Fibroblast of skin of abdomen (primary cell): ENCODE data around the gene SDK2.
A peak's percentile ranks its signal among the peaks of the same experiment; 100 is the strongest.

Source experiments
- DNase-seq: peaks from one replicate; pipeline ENCODE4 v3.0.0-alpha.2; 2013

The SDK2 gene

DNA sequence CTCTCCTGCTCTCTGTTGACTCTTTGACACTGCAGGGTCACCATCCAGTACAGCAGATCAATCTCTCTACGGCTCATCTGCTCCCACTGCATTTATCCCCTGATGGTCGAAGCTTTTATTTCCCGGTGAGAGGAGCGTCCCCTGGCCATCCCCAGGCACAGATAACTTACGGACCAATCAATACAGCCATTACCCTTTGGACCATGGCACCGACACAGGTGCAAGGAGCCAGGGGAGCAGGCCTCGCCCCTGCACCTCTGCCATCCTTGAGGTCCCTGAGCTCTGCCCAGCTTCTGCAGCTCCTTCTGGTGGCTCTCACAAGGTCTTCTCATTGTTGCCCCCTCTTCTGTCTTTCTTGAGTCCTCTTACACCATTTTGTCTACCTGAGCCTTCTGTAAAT lies 115.6 kb downstream of the SDK2 start:
- no peak for DNase-seq

DNA sequence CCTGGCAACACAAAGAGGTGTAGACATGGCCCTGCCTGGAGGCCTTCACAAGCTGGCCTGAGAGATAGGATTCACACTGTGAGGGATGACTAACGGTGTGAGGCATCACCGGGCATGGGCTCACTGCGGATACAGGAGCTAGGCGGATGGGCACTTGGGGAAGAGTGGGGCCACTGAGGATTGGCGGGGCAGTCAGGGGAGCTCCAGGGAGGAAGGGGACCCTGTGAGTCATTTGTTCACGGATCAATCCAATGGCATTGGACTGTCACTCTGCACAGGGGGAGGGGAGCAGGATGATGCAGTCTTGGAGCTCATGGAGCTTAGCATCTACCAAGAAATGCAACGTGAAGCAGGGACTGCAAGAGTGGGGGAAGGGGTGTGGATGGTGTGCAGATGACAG lies 117.3 kb downstream of the SDK2 start:
- DNase-seq = no peak

DNA sequence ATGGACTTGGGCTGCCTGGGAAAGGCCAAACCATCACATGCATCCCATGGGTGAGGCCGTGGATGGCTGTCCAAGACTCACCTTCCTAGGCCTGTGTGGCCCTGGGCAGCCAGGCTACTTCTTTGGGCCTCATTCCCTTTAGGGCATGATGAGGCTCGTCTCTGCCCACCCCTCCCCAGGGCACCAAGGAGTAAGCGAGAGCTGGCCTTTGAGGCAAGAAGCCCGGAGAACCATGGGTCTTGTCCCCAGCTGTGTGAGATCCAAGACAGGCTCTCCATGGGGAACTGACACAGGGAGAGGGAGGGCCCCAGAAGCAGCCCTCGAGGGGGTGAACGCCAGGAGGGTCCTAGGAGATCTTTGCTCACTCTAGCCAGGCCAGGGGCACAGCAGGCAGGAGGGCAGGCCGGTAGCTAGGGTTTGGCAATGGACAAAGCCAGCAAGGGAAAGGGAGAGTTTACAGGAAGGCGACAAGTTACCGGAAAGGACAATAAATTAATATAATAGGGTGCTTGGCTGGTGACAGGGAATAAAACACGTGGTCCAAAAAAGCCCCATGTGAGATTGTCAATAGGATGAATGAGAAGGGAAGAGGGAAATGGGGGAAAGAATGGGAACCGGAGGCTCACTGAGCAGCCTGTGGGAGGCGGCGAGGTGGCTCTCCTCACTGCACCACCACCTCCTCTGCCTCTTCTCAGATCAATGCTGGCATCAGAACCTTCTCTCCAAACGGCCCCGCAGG lies 119.1 kb downstream of the SDK2 start:
- no peak for DNase-seq

DNA sequence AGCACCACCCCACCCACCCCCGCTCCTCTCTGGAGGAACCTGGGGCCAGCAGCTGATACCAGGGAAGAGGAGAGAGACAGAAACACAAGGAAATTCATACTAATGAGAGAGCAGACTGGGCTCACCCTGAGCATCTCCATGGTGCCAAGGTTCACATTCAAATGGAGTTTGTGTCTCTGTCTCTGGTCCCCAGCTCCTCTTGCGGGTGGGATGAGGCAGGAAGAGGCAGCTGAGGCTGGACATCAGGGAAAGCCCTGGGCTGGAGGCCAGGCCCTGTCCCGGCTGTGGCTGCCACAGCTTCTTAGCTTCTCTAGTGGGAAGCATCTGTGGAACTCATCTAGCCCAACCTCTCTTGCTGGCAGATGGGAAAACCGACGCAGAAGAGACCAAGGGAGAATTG lies 121.5 kb downstream of the SDK2 start:
- no peak for DNase-seq

DNA sequence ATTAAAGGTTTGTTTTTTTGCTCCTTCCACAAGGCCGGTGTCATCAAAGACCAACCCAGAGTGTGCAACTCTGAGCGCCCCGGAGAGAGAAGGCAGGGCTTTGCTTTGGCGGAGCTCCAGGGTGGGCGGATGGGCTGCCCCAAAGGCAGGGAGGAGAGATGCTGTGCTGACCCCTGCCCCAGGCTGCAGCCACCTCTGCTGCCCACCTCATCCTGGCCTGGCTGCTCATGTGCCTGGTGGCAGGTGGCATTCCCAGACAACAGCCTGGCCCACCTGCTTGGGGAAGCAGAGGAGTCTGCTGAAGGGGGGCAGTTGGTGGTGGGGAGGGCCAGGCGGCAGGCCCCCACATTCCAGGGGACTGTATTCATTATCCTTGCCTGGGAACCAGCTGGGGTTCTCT lies 122.1 kb downstream of the SDK2 start:
- no peak for DNase-seq

DNA sequence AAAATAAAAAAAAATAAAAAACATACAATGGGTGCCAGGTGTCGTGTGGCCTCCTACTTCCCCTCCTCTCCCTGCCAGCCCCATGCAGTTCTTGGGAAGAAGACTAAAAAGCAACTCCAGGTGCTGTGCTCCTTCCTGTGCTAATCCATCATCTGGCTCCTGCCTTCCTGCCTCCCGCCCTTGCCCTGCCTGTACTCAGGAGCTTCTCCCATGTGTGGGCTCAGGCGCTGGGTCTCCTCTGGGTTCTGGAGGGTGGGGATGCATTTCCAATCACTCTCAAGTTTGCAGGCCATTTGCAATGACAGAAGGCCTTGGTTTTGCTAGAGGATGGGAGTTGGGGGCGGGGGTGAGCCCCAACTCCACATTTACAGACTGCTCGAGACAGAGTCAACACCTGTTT lies 122.9 kb downstream of the SDK2 start:
- no peak for DNase-seq

DNA sequence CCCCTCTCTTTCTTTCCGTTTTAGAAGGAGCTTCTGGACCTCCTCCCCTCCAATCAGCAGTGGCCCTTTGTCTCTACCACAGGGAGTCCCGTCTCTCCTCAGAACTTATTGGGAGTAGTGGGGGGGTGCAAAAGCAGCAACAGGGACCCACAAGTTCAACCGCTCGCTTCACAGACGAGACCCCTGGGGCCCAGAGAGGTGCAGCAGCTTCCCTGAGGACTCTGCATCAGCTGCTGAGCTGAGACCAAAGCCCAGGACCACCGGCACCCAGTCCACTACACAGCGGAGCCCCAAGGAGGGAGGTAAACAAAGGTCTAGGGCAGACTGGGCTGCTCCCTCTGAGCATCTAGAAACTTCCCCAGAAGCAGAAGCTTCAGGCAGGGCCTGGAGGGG lies 123.9 kb downstream of the SDK2 start:
- no peak for DNase-seq

DNA sequence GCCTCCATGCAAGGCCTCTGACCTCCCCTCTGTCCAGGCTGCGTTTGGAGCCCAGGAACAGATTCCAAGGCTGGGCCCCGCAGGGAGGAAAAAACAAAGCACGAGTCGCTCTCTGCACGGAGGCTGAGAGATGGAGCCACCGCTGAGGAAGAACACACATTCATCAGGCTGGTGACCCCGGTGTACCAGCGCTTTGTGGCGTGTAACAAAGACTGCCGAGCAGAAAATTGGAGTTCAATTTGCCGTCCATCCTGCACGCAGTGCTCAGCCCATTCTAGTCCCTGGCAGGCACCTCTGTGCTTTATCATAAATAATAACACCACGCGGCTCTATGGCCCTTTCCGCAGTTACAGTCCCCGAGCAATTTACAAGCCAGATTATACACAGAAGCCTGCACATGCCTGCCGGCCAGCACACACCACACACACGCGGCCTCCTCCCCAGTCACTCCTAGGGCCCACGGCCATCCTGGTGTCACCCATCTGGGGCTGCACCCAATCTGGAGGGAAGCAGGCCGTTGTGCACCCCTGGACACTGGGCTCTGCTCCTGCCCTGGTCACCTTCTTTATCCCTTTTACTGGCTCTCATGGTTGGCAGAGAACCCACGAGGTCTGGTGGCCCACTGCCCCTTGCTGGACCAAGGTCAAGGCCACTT lies 124.4 kb downstream of the SDK2 start:
- DNase-seq = no peak

DNA sequence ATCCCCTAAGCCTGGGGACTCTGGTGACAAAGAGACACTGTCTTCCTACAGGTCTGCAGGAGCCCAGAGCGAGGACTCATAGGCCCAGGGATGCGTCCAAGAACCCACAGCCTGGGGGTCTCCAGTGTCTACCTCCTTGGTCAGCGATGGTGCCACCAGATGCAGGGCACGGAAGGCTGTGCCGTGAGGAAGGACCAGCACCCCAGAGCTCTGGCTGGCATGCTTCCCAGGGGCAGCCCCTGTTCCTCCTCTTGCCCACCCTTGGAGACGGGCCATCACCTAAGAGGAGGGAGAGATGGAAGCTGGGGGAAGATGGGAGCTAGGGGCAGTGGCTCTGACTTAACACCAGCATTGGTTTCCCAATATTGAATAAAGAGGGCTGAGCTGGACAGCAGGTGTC lies 125.2 kb downstream of the SDK2 start:
- no peak for DNase-seq

DNA sequence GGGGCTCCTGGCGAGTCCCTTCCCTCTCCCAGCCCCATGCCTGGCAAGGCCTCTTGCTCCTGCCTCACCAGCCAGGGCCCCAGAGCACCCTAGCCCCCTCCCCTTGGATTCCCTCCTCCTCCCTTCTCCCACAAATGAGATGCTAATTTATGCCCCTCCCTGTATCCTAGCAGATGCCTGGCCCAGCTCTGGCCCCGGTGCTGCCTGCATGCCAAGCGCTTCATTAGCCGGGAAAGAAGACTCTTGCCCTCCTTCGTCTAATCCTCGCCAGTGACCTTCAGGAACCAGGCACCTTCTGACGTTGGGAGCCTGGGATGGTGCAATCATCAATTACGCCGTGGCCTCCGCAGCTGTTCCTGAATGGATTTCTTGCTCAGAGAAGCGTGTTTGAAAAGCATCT lies 127.8 kb downstream of the SDK2 start:
- DNase-seq = no peak

DNA sequence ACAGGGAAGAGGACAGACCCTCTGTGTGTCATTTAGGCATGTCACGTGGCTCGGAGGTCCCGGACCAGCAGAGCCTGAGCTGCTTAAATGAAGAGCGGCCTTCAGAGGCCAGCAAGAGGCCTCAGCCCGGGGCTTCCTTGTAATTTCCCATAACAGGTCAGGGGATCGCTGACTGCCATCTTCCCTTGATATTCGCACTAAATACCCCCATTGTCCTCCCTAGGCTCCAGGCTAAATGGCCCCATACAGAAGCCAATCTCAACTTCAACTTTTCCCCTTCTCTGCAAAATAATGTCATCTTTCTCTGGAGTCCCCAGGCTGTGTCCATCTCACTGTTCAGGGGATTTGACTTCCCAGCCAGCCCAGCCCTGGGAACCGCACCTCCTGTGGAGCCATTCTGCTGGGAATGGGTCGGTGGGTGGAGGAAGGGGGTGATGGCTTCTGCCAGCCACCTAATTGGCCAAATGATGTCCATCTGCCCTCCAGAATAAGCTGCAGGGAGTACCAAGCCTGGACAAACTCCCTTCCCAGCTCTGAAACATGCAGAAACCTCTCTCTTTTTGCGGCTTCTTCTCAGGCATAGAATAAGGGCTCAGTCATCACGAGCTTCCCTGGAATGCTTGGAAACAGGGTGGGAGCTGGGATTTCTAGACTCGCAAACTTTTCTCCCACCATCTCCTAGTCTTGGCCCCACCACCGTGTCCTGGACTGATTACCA lies 129.9 kb downstream of the SDK2 start:
- no peak for DNase-seq

DNA sequence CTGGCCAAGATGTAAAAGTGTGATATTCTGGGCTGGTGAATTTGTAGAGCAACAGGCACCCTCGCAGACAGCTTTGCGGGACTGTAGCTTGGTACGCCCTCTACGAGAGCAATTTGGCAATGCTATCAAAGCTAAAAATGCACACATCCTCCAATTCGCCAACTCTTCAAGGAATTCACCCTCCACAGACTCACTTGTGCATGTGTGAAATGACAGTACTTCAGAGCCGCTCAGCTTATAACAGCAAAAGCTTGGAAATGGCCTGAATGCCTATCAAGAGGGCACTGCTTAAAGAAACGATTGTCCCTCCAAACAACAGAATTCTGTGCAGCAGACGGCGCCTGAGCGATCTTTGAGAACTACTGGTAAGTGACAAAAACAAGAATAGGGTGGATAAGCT lies 130.8 kb downstream of the SDK2 start:
- DNase-seq = no peak

DNA sequence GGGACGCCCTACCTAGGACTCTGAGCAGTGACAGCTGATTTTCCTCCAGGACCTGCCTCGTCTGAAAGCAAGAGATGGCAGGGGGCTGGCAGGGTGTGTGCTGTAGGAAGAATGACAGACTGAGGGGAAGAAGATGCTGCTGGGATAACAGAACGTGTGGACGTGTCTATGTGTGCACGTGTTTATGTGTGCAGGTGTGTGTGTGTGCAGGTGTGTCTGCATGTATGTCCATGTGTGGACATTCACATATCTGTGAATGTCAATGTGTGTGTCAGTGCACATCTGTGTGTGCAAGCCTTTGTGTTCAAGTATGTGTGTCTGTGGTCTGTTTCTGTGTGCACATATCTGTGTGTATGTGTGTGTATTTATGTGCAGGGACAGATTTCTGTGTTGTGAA lies 132.5 kb downstream of the SDK2 start:
- no peak for DNase-seq

DNA sequence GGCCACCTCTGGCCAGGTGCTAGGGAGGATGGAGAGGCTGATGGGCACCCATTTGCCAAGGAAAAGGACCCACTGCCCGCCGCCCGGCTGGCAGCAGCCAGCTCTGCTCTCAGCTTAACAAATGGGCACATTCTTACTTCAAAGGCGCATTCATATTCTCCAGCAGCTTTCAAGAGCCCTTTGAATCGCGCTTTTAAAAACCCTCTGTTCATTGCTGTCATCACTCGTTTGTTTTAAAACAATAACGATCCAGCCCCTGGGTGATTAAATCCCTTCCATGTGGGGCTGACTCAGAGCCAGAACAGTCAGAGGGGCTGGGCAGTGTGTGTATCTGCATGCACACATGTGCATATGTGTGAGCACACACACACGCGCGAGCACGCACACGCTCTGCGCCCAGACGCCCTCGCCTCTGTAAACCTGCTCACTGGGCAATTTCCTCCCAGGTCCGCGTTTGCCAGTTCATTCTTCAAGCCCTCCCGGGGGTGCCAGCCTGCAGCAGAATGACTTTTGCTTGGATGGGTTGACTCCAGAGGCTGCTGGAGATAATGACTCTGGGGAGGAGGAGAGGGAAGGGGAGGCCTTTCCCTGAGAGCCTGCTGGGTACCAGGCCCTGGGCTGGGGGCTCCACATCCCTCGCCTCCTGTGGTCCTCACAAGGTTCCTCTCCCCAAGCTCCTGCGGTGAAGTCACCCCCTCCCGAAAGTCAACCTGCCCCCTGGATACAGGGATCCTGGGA lies 133.1 kb downstream of the SDK2 start:
- peak; percentile 4 for DNase-seq

DNA sequence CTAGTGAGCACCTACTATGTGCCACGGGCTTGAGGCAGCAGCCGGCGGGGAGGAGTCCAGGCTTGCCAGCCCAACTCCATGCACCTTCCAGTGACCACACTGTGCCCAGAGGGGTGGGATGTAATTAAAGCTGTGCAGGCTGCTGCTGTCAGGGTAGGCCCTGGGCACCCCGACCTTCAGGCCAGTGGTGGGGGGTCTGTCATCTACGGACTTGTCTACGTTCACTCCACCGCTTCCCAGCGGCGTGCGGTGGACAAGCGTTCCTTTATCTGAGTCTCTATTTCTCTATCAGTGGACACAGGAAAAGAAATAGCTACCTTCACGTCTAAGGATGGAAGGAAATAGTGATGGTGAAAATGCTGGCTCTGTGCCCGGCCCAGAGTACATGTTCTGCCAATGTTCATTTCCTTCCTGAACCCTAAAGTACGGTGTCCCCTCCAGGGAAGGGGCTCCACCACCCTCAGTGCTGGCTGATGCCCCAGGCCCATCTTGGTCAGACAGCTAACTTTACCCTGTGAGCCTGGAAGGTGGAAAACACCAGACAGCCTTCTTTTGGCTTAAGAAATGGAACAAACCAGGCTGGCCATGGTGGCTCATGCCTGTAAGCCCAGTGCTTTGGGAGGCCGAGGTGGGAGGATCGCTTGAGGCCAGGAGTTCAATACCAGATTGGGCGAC lies 135.2 kb downstream of the SDK2 start:
- no peak for DNase-seq

DNA sequence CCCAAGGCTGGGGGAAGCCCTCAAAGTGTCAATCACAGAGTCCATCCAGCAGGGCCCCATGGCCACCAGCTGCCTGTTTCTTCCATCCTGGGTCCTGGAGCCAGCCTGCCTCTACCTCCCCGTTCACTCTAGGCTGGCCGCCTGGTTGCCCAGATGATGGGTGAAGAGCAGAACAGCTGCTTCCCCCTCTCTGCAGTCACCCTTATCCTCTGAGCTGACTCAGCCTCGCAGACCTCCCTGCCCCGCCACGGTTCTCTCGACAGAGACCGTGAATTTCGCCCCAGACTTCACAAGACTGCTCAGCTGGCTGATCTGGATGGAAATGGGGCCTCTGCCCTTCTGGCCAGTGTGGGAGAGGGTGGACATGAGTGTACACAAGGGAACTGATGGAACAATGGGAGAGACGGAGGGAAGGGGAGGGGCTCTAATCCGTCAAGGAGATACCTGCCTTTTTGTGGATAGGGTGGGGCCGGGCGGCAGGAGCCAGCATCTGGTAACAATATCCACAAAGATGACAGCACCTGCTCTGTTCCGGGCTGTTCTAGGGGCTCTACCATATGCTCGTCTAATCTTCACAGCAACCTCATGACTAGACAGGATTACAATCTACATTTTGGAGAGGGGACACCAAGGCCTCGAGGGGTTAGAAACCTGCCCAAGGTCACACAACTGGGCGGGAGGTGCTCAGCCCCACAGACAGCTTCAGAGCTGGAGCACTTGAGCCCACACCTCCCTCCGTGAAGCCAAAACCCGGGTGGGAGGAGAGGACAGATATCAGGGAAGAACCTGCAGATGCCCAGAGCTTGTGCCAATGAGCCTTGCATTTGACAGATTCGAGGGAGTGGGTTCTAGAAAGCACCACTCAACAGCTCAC lies 136.0 kb downstream of the SDK2 start:
- DNase-seq = no peak

DNA sequence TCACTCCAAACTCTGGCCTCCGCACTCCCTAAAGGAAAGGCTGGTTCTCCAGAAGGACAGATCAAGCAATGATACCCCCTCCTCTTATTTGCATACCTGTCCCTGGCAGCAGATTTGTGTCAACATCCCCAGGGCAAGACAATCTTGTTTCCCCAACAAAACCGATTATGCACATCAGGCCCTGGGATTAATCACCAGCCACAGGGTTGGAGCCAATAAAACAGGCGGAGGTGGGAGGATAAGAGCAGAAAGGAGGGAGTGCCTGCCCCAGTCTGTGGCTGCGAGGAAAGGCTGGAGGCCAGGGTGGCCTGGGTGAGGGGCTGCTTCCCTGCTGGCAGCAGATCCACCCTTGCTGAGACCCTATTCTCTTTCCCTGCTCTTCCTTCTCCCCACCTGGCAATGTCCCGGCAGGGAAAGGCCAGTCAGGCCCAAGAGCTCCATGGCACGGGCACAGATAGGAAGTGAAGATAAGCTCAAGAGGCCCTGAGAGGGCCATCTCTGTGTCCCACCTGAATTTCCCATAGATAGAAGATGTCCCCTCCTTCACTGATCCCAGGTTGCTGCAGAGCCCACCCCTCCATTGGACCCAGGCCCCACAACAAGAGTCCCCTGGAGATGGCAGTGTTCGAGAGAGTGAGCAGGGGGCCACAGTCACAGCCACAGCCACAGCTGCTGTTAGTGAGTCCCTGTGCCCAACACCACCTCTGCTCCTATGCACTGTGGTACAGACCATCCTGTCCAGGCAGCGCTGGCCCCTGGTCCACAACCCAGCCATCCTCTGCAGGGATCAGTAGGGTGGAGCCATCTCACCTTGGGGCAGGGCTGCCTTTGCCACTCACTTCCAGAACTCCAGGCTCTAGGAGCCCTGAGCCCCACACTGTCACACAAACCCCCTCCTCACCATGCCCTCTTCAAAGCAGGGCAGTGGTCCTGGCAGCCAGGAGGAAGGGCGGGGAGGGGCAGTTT lies 137.5 kb downstream of the SDK2 start:
- DNase-seq = no peak

DNA sequence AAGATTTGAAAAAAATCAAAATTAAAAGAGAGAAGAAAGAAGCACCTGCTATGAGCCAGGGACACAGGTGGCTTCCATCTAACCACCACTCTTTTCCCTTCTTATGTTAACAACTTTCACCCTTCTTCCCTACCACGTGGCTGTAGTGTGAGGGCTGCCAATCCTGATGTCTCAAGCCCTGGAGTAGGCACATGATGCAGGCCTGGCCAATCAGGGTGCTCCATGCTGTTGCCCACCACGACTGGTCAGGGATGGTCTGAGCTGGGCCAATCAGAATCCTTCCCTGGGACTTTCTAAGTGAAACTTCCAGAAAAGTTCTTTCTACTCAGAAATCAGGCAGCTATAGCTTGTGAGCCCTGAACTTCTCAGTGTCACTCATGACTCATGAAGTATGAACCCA lies 140.7 kb downstream of the SDK2 start:
- no peak for DNase-seq

DNA sequence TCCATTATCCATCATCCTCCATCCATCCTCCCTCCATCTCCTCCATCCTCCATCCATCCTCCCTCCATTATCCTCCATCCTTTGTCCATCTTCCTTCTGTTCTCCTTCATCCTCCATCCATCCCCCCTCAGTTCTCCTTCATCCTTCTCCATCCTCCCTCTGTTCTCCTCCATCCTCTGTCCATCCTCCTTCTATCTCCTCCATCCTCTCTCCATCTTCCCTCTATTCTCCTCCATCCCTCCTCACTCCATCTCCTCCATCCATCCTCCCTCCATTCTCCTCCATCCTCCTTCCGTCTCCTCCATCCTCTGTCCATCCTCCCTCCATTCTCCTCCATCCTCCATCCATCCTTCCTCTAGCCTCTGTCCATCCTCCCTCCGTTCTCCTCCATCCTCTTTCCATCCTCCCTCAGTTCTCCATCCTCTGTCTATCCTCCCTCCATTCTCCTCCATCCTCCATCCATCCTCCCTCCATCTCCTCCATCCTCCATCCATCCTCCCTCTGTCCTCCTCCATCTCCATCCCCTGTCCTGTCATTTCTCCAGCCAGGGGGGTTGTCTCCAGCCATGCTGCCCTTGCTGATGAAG lies 143.7 kb downstream of the SDK2 start:
- DNase-seq = no peak
